Activated effector memory CD4-positive, alpha-beta T cell treated with anti-CD3 and anti-CD28 coated beads, Interleukin-2, amount 50 U/mL, for 16 hours (primary cell): Measurements from ENCODE around the gene CPNE2.
"Not testable (repeated sequence)": the region's sequence is repeated elsewhere in the genome, so short reads cannot be mapped to it uniquely, and the experiment has no call there.

Source experiments
- DNase-seq: peaks from one replicate; pipeline ENCODE4 v3.0.0-alpha.2; 2020

CPNE2 gene

GRCh38 chr16:57099965-57100364, 7.6 kb downstream of the CPNE2 start:
- not testable (repeated sequence) for DNase-seq

- DNase-seq, result no peak
Measured at GRCh38 chr16:57100445-57100844, 8.1 kb downstream of the CPNE2 start.

- no peak for DNase-seq
Measured at GRCh38 chr16:57102888-57103851, 10.8 kb downstream of the CPNE2 start.

GRCh38 chr16:57104706-57105105, 12.3 kb downstream of the CPNE2 start:
- DNase-seq, result no peak

GRCh38 chr16:57105184-57105583, 12.8 kb downstream of the CPNE2 start:
- no peak for DNase-seq

GRCh38 chr16:57106767-57107166, 14.4 kb downstream of the CPNE2 start:
- no peak for DNase-seq

- DNase-seq, result no peak
Measured at GRCh38 chr16:57107321-57107922, 15.0 kb downstream of the CPNE2 start.

- DNase-seq, result no peak
Measured at GRCh38 chr16:57108432-57108831, 16.0 kb downstream of the CPNE2 start.

GRCh38 chr16:57109259-57110105, 17.1 kb downstream of the CPNE2 start:
- DNase-seq, result not testable (repeated sequence)

GRCh38 chr16:57110937-57111336, 18.6 kb downstream of the CPNE2 start:
- no peak for DNase-seq

GRCh38 chr16:57111420-57111819, 19.0 kb downstream of the CPNE2 start:
- DNase-seq, result no peak

- no peak for DNase-seq
Measured at GRCh38 chr16:57112403-57113041, 20.1 kb downstream of the CPNE2 start.

- DNase-seq, result no peak
Measured at GRCh38 chr16:57113042-57113453, 20.7 kb downstream of the CPNE2 start.

GRCh38 chr16:57113664-57114063, 21.3 kb downstream of the CPNE2 start:
- DNase-seq, result no peak

- no peak for DNase-seq
Measured at GRCh38 chr16:57115168-57115513, 22.8 kb downstream of the CPNE2 start.

- DNase-seq, result no peak
Measured at GRCh38 chr16:57115514-57116182, 23.3 kb downstream of the CPNE2 start.

- DNase-seq, result no peak
Measured at GRCh38 chr16:57118461-57119084, 26.2 kb downstream of the CPNE2 start.

GRCh38 chr16:57123216-57123973, 31.0 kb downstream of the CPNE2 start:
- DNase-seq, result no peak

GRCh38 chr16:57123974-57124674, 31.7 kb downstream of the CPNE2 start:
- DNase-seq, result no peak

GRCh38 chr16:57125376-57125775, 33.0 kb downstream of the CPNE2 start:
- DNase-seq, result no peak
